HEK293 (cell line): ENCODE results near the gene ZFP36.
A peak's percentile ranks its signal among the peaks of the same experiment; 100 is the strongest.

ENCODE experiments used
- HOXA7 ChIP-seq: sonication (generic); formaldehyde crosslinking; IDR thresholded peaks from 2 replicates; pipeline ENCODE4 v1.8.1; 2022; ENCODE audit warnings: missing genetic modification reagents, borderline replicate concordance
- HOXC10 ChIP-seq: sonication (generic); formaldehyde crosslinking; IDR thresholded peaks from 2 replicates; pipeline ENCODE4 v1.8.1; 2023; ENCODE audit warnings: mild to moderate bottlenecking, missing genetic modification reagents
- KLF16 ChIP-seq: fragments of 450-650 bp; formaldehyde crosslinking; IDR thresholded peaks from 2 replicates; pipeline ENCODE4 v1.5.1; 2017; ENCODE audit warnings: missing biosample characterization, missing genetic modification characterization
- OSR2 ChIP-seq: fragments of 450-650 bp; formaldehyde crosslinking; IDR thresholded peaks from 2 replicates; pipeline ENCODE4 v1.5.1; 2016; ENCODE audit warnings: missing biosample characterization, missing genetic modification characterization
- SP7 ChIP-seq: fragments of 450-650 bp; formaldehyde crosslinking; IDR thresholded peaks from 2 replicates; pipeline ENCODE4 v1.5.1; 2016; ENCODE audit warnings: missing biosample characterization, missing genetic modification characterization
- WT1 ChIP-seq: fragments of 450-650 bp; formaldehyde crosslinking; IDR thresholded peaks from 2 replicates; pipeline ENCODE4 v1.5.1; 2016; ENCODE audit warnings: missing biosample characterization, missing genetic modification characterization
- ZBTB48 ChIP-seq: fragments of 450-650 bp; formaldehyde crosslinking; IDR thresholded peaks from 2 replicates; pipeline ENCODE4 v1.5.1; 2016; ENCODE audit warnings: missing biosample characterization, missing genetic modification characterization
- ZFP69B ChIP-seq: fragments of 450-650 bp; formaldehyde crosslinking; IDR thresholded peaks from 2 replicates; pipeline ENCODE4 v1.5.1; 2016; ENCODE audit warnings: missing biosample characterization, missing genetic modification characterization
- ZNF140 ChIP-seq: fragments of 450-650 bp; formaldehyde crosslinking; IDR thresholded peaks from 2 replicates; pipeline ENCODE4 v1.5.1; 2016; ENCODE audit warnings: missing biosample characterization, missing genetic modification characterization
- ZNF155 ChIP-seq: fragments of 450-650 bp; formaldehyde crosslinking; IDR thresholded peaks from 2 replicates; pipeline ENCODE4 v1.5.1; 2016; ENCODE audit warnings: missing biosample characterization, missing genetic modification characterization
- ZNF184 ChIP-seq: fragments of 450-650 bp; IDR thresholded peaks from 2 replicates; pipeline ENCODE4 v1.5.1; 2018; ENCODE audit warnings: missing biosample characterization, mild to moderate bottlenecking, missing genetic modification characterization
- ZNF394 ChIP-seq: fragments of 450-650 bp; formaldehyde crosslinking; IDR thresholded peaks from 2 replicates; pipeline ENCODE4 v1.5.1; 2016; ENCODE audit warnings: missing biosample characterization, missing genetic modification characterization, mild to moderate bottlenecking, moderate library complexity, borderline replicate concordance
- ZNF48 ChIP-seq: fragments of 450-650 bp; formaldehyde crosslinking; IDR thresholded peaks from 2 replicates; pipeline ENCODE4 v1.5.1; 2016; ENCODE audit warnings: missing biosample characterization, missing genetic modification characterization
- ZNF548 ChIP-seq: fragments of 450-650 bp; formaldehyde crosslinking; IDR thresholded peaks from 2 replicates; pipeline ENCODE4 v1.5.1; 2016; ENCODE audit warnings: missing biosample characterization, missing genetic modification characterization
- ZNF555 ChIP-seq: fragments of 450-650 bp; formaldehyde crosslinking; conservative IDR thresholded peaks from 2 replicates; pipeline ENCODE4 v1.5.1; 2017; ENCODE audit warnings: missing biosample characterization, mild to moderate bottlenecking, missing genetic modification characterization, inconsistent platforms
- ZNF670 ChIP-seq: fragments of 450-650 bp; formaldehyde crosslinking; IDR thresholded peaks from 2 replicates; pipeline ENCODE4 v1.5.1; 2016; ENCODE audit warnings: missing biosample characterization, missing genetic modification characterization, low read depth
- ZNF701 ChIP-seq: fragments of 450-650 bp; formaldehyde crosslinking; IDR thresholded peaks from 2 replicates; pipeline ENCODE4 v1.5.1; 2016; ENCODE audit warnings: missing biosample characterization, missing genetic modification characterization
- ZNF792 ChIP-seq: fragments of 450-650 bp; formaldehyde crosslinking; IDR thresholded peaks from 2 replicates; pipeline ENCODE4 v1.5.1; 2016; ENCODE audit warnings: missing biosample characterization, missing genetic modification characterization
- ZSCAN16 ChIP-seq: fragments of 450-650 bp; formaldehyde crosslinking; IDR thresholded peaks from 2 replicates; pipeline ENCODE4 v1.5.1; 2016; ENCODE audit warnings: missing biosample characterization, missing genetic modification characterization
- ZXDB ChIP-seq: fragments of 450-650 bp; formaldehyde crosslinking; IDR thresholded peaks from 2 replicates; pipeline ENCODE4 v1.5.1; 2016; ENCODE audit warnings: missing biosample characterization, missing genetic modification characterization
- TF ChIP-seq, protein P1 (sequence below): fragments of 450-650 bp; formaldehyde crosslinking; conservative IDR thresholded peaks from 2 replicates; pipeline ENCODE4 v1.5.1; 2016; ENCODE audit warnings: low read depth, missing biosample characterization, missing genetic modification characterization
- TF ChIP-seq, protein P2 (sequence below): fragments of 450-650 bp; formaldehyde crosslinking; IDR thresholded peaks from 2 replicates; pipeline ENCODE4 v1.5.1; 2016; ENCODE audit warnings: missing biosample characterization, missing genetic modification characterization
- TF ChIP-seq, protein P3 (sequence below): fragments of 450-650 bp; formaldehyde crosslinking; IDR thresholded peaks from 2 replicates; pipeline ENCODE4 v1.5.1; 2016; ENCODE audit warnings: missing biosample characterization, missing genetic modification characterization
- TF ChIP-seq, protein P4 (sequence below): fragments of 450-650 bp; formaldehyde crosslinking; IDR thresholded peaks from 2 replicates; pipeline ENCODE4 v1.5.1; 2016; ENCODE audit warnings: missing biosample characterization, missing genetic modification characterization
- TF ChIP-seq, protein P5 (sequence below): fragments of 450-650 bp; formaldehyde crosslinking; IDR thresholded peaks from 2 replicates; pipeline ENCODE4 v1.5.1; 2017; ENCODE audit warnings: missing biosample characterization, missing genetic modification characterization
- TF ChIP-seq, protein P6 (sequence below): fragments of 450-650 bp; formaldehyde crosslinking; IDR thresholded peaks from 2 replicates; pipeline ENCODE4 v1.5.1; 2017; ENCODE audit warnings: missing biosample characterization, missing genetic modification characterization

The ZFP36 gene

DNA sequence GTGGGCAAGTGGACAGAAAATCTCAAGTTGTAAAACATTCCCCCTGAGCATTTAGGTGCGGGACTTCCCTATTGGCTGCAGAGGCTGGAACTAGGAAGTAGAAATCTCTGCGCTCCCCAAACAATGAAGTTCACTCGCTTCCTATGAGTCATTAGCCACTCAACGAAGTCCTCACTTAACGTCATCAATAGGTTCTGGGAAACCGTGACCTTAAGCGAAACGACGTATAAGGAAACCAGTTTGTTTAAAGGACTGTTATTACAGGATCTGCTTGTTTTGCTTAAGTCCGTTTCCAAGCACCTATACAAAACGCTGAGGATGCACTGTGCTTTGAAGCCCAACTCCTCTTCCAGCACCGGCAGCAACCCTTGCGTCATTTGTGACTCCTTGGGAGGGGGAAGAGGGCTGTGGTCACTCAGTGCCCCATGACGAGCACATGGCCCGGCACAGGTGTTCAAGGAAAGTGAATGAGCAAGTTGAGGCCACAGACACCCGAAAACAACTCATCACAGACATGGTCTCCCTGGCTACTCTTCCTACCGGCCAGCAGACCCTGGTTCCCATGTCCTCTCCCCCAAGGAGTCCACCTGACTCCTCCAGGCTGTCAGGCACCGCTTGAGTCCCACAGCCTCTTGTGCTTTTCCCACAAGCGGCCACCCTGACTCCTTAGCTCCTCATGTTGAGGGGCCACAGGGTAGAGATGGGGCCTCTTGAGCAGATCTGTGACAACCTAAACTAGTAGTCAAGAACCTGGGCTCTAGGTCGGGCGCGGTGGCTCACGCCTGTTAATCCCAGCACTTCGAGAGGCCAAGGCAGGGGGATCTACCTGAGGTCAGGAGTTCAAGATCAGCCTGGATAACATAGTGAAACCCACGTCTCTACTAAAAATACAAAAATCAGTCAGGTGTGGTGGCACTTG, 24.3 kb downstream of the ZFP36 start (continued):
- TF ChIP-seq ZNF48 (tag by site-specific recombination) (no peak), ZNF792 (tag by site-specific recombination) (no peak), ZSCAN16 (tag by site-specific recombination) (no peak), ZNF701 (no peak), HOXA7 (CRISPR knock-in tag) (no peak), ZNF555 (tag by site-specific recombination) (no peak), ZNF140 (tag by site-specific recombination) (no peak), OSR2 (peak; percentile 54; the same call in 1 of the 2 replicates), ZXDB (tag by site-specific recombination) (no peak; the same call in 1 of the 2 replicates), ZBTB48 (tag by site-specific recombination) (0 out of 2 replicates have a peak, but pooled peaks have one; percentile 11), WT1 (tag by site-specific recombination) (peak; percentile 16; the same call in 1 of the 2 replicates), ZNF155 (tag by site-specific recombination) (no peak), ZNF184 (tag by site-specific recombination) (no peak; the same call in 1 of the 2 replicates), ZNF548 (tag by site-specific recombination) (no peak), ZFP69B (tag by site-specific recombination) (peak; percentile 62), HOXC10 (CRISPR knock-in tag) (no peak), KLF16 (0 out of 2 replicates have a peak, but pooled peaks have one; percentile 16), SP7 (tag by site-specific recombination) (peak; percentile 85), ZNF394 (peak; percentile 41; the same call in 1 of the 2 replicates), ZNF670 (tag by site-specific recombination) (no peak)
- TF ChIP-seq, protein P1, sequence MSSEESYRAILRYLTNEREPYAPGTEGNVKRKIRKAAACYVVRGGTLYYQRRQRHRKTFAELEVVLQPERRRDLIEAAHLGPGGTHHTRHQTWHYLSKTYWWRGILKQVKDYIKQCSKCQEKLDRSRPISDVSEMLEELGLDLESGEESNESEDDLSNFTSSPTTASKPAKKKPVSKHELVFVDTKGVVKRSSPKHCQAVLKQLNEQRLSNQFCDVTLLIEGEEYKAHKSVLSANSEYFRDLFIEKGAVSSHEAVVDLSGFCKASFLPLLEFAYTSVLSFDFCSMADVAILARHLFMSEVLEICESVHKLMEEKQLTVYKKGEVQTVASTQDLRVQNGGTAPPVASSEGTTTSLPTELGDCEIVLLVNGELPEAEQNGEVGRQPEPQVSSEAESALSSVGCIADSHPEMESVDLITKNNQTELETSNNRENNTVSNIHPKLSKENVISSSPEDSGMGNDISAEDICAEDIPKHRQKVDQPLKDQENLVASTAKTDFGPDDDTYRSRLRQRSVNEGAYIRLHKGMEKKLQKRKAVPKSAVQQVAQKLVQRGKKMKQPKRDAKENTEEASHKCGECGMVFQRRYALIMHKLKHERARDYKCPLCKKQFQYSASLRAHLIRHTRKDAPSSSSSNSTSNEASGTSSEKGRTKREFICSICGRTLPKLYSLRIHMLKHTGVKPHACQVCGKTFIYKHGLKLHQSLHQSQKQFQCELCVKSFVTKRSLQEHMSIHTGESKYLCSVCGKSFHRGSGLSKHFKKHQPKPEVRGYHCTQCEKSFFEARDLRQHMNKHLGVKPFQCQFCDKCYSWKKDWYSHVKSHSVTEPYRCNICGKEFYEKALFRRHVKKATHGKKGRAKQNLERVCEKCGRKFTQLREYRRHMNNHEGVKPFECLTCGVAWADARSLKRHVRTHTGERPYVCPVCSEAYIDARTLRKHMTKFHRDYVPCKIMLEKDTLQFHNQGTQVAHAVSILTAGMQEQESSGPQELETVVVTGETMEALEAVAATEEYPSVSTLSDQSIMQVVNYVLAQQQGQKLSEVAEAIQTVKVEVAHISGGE (tag by site-specific recombination), result no peak
- TF ChIP-seq, protein P2, sequence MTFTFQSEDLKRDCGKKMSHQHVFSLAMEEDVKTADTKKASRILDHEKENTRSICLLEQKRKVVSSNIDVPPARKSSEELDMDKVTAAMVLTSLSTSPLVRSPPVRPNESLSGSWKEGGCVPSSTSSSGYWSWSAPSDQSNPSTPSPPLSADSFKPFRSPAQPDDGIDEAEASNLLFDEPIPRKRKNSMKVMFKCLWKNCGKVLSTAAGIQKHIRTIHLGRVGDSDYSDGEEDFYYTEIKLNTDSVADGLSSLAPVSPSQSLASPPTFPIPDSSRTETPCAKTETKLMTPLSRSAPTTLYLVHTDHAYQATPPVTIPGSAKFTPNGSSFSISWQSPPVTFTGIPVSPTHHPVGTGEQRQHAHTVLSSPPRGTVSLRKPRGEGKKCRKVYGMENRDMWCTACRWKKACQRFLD (tag by site-specific recombination), result no peak
- TF ChIP-seq, protein P3, sequence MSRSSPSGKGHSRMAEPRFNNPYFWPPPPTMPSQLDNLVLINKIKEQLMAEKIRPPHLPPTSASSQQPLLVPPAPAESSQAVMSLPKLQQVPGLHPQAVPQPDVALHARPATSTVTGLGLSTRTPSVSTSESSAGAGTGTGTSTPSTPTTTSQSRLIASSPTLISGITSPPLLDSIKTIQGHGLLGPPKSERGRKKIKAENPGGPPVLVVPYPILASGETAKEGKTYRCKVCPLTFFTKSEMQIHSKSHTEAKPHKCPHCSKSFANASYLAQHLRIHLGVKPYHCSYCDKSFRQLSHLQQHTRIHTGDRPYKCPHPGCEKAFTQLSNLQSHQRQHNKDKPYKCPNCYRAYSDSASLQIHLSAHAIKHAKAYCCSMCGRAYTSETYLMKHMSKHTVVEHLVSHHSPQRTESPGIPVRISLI (tag by site-specific recombination), result no peak
- TF ChIP-seq, protein P4, sequence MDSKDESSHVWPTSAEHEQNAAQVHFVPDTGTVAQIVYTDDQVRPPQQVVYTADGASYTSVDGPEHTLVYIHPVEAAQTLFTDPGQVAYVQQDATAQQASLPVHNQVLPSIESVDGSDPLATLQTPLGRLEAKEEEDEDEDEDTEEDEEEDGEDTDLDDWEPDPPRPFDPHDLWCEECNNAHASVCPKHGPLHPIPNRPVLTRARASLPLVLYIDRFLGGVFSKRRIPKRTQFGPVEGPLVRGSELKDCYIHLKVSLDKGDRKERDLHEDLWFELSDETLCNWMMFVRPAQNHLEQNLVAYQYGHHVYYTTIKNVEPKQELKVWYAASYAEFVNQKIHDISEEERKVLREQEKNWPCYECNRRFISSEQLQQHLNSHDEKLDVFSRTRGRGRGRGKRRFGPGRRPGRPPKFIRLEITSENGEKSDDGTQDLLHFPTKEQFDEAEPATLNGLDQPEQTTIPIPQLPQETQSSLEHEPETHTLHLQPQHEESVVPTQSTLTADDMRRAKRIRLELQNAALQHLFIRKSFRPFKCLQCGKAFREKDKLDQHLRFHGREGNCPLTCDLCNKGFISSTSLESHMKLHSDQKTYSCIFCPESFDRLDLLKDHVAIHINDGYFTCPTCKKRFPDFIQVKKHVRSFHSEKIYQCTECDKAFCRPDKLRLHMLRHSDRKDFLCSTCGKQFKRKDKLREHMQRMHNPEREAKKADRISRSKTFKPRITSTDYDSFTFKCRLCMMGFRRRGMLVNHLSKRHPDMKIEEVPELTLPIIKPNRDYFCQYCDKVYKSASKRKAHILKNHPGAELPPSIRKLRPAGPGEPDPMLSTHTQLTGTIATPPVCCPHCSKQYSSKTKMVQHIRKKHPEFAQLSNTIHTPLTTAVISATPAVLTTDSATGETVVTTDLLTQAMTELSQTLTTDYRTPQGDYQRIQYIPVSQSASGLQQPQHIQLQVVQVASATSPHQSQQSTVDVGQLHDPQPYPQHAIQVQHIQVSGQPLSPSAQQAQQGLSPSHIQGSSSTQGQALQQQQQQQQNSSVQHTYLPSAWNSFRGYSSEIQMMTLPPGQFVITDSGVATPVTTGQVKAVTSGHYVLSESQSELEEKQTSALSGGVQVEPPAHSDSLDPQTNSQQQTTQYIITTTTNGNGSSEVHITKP, result no peak; the same call in none of the 2 replicates
- TF ChIP-seq, protein P5, sequence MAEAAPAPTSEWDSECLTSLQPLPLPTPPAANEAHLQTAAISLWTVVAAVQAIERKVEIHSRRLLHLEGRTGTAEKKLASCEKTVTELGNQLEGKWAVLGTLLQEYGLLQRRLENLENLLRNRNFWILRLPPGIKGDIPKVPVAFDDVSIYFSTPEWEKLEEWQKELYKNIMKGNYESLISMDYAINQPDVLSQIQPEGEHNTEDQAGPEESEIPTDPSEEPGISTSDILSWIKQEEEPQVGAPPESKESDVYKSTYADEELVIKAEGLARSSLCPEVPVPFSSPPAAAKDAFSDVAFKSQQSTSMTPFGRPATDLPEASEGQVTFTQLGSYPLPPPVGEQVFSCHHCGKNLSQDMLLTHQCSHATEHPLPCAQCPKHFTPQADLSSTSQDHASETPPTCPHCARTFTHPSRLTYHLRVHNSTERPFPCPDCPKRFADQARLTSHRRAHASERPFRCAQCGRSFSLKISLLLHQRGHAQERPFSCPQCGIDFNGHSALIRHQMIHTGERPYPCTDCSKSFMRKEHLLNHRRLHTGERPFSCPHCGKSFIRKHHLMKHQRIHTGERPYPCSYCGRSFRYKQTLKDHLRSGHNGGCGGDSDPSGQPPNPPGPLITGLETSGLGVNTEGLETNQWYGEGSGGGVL (tag by site-specific recombination), result peak; percentile 28; the same call in 1 of the 2 replicates
- TF ChIP-seq, protein P6, sequence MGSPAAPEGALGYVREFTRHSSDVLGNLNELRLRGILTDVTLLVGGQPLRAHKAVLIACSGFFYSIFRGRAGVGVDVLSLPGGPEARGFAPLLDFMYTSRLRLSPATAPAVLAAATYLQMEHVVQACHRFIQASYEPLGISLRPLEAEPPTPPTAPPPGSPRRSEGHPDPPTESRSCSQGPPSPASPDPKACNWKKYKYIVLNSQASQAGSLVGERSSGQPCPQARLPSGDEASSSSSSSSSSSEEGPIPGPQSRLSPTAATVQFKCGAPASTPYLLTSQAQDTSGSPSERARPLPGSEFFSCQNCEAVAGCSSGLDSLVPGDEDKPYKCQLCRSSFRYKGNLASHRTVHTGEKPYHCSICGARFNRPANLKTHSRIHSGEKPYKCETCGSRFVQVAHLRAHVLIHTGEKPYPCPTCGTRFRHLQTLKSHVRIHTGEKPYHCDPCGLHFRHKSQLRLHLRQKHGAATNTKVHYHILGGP (tag by site-specific recombination), result no peak
